Progenitor cell of endocrine pancreas (in vitro differentiated cells): Measurements from ENCODE around the gene NTHL1. TPM values are rescaled to one million over a fixed set of nuclear protein-coding genes. Genes with fewer than 3 reads are reported as not detected.
"Not testable (repeated sequence)": the region's sequence is repeated elsewhere in the genome, so short reads cannot be mapped to it uniquely, and the experiment has no call there.

Experiments used
- DNase-seq: peaks from one replicate; pipeline ENCODE4 v3.0.0; 2021; ENCODE audit warnings: low spot score; ENCODE audit not compliant: unreplicated experiment
- H3K27ac Mint-ChIP-seq: 2 replicates; pipeline ENCODE4 v1.8.0; 2021; ENCODE audit warnings: mild to moderate bottlenecking, moderate library complexity, mixed read lengths
- H3K27me3 Mint-ChIP-seq: 2 replicates; pipeline ENCODE4 v1.8.0; 2021; ENCODE audit warnings: mixed read lengths
- H3K36me3 Mint-ChIP-seq: 2 replicates; pipeline ENCODE4 v1.8.0; 2022; ENCODE audit warnings: mixed read lengths; ENCODE audit not compliant: insufficient read depth
- H3K4me1 Mint-ChIP-seq: 2 replicates; pipeline ENCODE4 v1.8.0; 2021; ENCODE audit warnings: low read depth, mixed read lengths
- H3K4me3 Mint-ChIP-seq: 2 replicates; pipeline ENCODE4 v1.8.0; 2021; ENCODE audit warnings: low read depth, mild to moderate bottlenecking, moderate library complexity, mixed read lengths
- H3K9me3 Mint-ChIP-seq: 2 replicates; pipeline ENCODE4 v1.8.0; 2021; ENCODE audit warnings: low read depth, mixed read lengths
- total RNA-seq: library from RNA; stranded (reverse); gene quantifications from 2 replicates; pipeline ENCODE4 v1.2.1, GENCODE V29; 2021
- TF ChIP-seq, protein P1 (sequence below): fragments of 200-600 bp; sonication (generic); IDR thresholded peaks from one replicate; pipeline ENCODE4 v1.5.0; 2021; ENCODE audit warnings: antibody characterized with exemption, mild to moderate bottlenecking; ENCODE audit not compliant: unreplicated experiment

The NTHL1 gene
- total RNA-seq, 1 donor from 2014 or later, result 28.1 TPM

DNA sequence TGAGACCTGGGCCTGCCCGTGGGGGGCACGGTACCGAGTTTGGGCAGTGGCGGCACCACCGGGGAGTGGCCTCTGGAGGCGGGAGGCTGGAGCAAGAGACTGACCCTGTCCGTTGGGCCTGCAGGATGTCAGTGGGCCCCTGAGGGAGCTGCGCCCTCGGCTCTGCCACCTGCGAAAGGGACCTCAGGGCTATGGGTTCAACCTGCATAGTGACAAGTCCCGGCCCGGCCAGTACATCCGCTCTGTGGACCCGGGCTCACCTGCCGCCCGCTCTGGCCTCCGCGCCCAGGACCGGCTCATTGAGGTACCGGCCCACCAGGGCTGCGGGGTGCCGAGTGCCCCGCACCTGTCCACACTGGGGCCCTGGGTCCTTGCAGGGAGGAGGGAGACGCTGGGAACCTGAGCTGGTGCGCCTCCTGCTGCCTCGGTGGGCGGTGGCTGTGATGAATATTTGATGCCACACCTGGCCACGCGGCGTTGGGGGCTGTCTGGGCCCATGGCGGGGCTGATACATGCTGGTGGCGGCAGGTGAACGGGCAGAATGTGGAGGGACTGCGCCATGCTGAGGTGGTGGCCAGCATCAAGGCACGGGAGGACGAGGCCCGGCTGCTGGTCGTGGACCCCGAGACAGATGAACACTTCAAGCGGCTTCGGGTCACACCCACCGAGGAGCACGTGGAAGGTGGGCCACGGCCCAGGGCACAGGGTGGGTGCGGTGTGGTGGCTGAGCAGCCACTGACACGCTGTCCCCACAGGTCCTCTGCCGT, 11.3 kb downstream of the NTHL1 start:
- H3K4me1 Mint-ChIP-seq, result peaks cover 5% of the 10 kb centered on the region
- H3K4me3 Mint-ChIP-seq, result no peak overlapping the region
- H3K36me3 Mint-ChIP-seq, result no peaks in the 10 kb centered on the region
- TF ChIP-seq, protein P1, sequence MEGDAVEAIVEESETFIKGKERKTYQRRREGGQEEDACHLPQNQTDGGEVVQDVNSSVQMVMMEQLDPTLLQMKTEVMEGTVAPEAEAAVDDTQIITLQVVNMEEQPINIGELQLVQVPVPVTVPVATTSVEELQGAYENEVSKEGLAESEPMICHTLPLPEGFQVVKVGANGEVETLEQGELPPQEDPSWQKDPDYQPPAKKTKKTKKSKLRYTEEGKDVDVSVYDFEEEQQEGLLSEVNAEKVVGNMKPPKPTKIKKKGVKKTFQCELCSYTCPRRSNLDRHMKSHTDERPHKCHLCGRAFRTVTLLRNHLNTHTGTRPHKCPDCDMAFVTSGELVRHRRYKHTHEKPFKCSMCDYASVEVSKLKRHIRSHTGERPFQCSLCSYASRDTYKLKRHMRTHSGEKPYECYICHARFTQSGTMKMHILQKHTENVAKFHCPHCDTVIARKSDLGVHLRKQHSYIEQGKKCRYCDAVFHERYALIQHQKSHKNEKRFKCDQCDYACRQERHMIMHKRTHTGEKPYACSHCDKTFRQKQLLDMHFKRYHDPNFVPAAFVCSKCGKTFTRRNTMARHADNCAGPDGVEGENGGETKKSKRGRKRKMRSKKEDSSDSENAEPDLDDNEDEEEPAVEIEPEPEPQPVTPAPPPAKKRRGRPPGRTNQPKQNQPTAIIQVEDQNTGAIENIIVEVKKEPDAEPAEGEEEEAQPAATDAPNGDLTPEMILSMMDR, result no peak
- H3K27me3 Mint-ChIP-seq, result no peaks in the 10 kb centered on the region
- H3K9me3 Mint-ChIP-seq, result no peaks in the 10 kb centered on the region
- DNase-seq, result no peak
- H3K27ac Mint-ChIP-seq, result no peak overlapping the region

GRCh38 chr16:2035431-2036199, 12.0 kb downstream of the NTHL1 start:
- Mint-ChIP-seq H3K4me3 (no peak overlapping the region), H3K36me3 (no peaks in the 10 kb centered on the region), H3K27ac (no peak overlapping the region), H3K4me1 (peaks cover 5% of the 10 kb centered on the region), H3K27me3 (no peaks in the 10 kb centered on the region), H3K9me3 (no peaks in the 10 kb centered on the region)
- DNase-seq, result no peak
- TF ChIP-seq, protein P1, result no peak

DNA sequence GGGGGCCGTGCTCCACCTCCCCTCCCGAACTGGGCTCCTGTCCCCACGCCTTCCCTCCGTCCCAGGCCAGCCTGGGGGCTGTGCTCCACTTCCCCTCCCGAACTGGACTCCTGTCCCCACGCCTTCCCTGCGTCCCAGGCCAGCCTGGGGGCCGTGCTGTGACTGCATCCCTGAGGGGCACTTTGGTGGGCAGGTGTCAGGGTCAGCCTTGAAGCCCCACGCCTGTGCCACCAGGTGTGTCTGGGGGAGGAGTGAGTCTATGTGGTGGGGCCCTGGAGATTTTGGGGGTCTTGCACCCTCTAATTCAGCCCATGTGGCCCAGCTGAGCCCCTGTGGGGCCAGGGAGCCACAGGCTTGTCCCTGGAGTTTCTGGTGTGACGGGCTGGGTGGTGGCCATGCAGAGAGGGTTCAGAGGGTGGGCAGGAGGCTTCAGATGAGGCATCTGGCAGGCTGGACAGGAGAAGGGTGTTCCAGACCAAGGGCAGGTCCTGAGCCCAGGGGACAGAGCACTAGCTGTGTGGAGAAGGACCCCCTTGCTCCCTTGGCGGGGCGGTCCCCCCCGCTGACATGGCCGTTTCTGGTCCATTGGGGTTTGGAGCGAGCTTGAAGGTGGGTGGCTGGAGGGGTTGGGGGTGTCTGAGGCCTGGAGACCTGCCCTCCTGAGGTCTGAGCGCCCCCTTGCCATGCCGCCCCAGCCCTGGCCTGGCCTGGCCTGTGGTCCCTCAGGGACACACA, 12.8 kb downstream of the NTHL1 start:
- Mint-ChIP-seq H3K9me3 (no peaks in the 10 kb centered on the region), H3K4me1 (peaks cover 5% of the 10 kb centered on the region), H3K27ac (no peak overlapping the region), H3K27me3 (no peaks in the 10 kb centered on the region), H3K36me3 (no peaks in the 10 kb centered on the region), H3K4me3 (no peak overlapping the region)
- no peak for DNase-seq
- TF ChIP-seq, protein P1, result no peak

DNA sequence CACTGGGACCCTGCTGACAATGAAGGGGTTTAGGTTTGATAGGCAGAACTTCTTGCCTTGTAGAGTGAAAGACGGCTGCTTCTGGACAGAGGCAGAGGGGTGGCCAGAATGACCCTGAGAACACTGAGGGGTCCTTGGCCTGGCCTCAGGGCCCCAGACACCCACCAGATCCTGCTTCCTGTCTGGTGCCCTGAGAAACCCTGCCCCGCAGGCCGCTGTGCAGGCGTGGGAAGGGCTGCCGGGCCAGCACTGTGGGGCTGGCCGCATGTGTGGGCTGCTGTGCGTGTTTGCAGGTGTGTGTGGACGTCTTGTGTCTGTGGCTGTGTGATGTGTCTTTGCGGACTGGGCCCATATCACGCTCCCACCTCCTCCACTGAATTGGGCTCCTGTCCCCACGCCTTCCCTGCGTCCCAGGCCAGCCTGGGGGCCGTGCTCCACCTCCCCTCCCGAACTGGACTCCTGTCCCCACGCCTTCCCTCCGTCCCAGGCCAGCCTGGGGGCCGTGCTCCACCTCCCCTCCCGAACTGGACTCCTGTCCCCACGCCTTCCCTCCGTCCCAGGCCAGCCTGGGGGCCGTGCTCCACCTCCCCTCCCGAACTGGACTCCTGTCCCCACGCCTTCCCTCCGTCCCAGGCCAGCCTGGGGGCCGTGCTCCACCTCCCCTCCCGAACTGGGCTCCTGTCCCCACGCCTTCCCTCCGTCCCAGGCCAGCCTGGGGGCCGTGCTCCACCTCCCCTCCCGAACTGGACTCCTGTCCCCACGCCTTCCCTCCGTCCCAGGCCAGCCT, 13.5 kb downstream of the NTHL1 start:
- not testable (repeated sequence) for H3K4me3 Mint-ChIP-seq, H3K4me1 Mint-ChIP-seq, H3K27me3 Mint-ChIP-seq, H3K9me3 Mint-ChIP-seq, DNase-seq, H3K27ac Mint-ChIP-seq, H3K36me3 Mint-ChIP-seq

DNA sequence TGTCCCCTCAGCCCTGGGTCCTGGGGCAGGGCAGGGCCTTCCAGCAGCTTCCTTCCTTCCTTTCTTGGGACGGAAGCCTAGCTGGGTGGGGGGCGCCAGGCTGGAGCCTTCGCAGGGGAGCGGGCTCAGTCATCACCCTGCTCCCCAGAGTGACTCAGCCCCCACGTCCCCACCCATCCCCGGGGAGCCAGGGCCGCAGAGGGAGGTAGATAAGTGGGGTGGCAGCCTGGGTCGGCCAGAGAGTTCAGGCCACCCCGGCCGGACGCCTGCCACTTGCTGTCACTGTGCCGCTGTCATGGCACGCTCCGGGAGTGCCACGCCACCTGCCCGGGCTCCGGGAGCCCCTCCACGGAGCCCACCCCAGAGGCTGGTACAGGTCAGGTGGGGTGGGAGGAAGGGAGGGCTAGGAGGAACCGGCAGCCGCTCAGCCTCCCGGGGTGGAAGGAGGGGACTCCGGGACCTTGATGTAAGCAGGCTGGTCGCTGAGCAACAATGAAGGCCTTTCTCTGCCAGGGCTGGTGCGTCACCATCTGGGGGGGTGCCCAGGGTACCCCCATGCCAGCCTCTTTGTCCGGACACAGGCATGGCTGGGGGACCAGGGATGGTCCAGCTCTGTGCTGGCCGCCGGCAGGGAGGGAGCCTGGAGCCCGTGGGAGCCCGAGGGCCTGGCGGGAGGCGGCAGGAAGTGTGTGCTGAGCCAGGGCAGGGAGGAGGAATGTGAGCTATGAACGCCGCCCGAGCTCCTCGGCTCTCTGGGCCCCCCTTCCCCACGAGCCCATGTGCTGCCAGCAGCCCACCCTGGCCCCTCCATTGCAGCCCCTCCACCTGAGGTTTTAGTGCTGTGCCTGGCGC, 14.4 kb downstream of the NTHL1 start:
- Mint-ChIP-seq H3K36me3 (no peaks in the 10 kb centered on the region), H3K4me3 (no peak overlapping the region), H3K9me3 (no peaks in the 10 kb centered on the region), H3K4me1 (no peaks in the 10 kb centered on the region), H3K27ac (no peak overlapping the region), H3K27me3 (peaks cover 1% of the 10 kb centered on the region)
- TF ChIP-seq, protein P1, result no peak
- no peak for DNase-seq
